CD1c-positive myeloid dendritic cell (primary cell): ENCODE measurements around the gene GPR55.

Experiments used
- DNase-seq: peaks from one replicate; pipeline ENCODE4 v3.0.0-alpha.2; 2016; ENCODE audit errors: extremely low spot score

GPR55 gene

GRCh38 chr2:230934231-230935129 is 9.4 kb upstream of the GPR55 start:
- no peak for DNase-seq

- no peak for DNase-seq
Observed at GRCh38 chr2:230933521-230934180, 8.6 kb upstream of the GPR55 start.

GRCh38 chr2:230932556-230933511 is 7.8 kb upstream of the GPR55 start:
- DNase-seq: peak; percentile 31

GRCh38 chr2:230931556-230932231 is 6.7 kb upstream of the GPR55 start:
- no peak for DNase-seq

- no peak for DNase-seq
Observed at GRCh38 chr2:230930928-230931555, 6.0 kb upstream of the GPR55 start.

- no peak for DNase-seq
Observed at GRCh38 chr2:230930149-230930780, 5.2 kb upstream of the GPR55 start.

GRCh38 chr2:230929381-230930148 is 4.5 kb upstream of the GPR55 start:
- no peak for DNase-seq

- no peak for DNase-seq
Observed at GRCh38 chr2:230928701-230929380, 3.8 kb upstream of the GPR55 start.

GRCh38 chr2:230927711-230928341 is 2.8 kb upstream of the GPR55 start:
- DNase-seq: no peak

GRCh38 chr2:230925879-230926765 is 1.1 kb upstream of the GPR55 start:
- no peak for DNase-seq

GRCh38 chr2:230925443-230925878 is 419 bp upstream of the GPR55 start:
- DNase-seq: peak; percentile 42

DNA sequence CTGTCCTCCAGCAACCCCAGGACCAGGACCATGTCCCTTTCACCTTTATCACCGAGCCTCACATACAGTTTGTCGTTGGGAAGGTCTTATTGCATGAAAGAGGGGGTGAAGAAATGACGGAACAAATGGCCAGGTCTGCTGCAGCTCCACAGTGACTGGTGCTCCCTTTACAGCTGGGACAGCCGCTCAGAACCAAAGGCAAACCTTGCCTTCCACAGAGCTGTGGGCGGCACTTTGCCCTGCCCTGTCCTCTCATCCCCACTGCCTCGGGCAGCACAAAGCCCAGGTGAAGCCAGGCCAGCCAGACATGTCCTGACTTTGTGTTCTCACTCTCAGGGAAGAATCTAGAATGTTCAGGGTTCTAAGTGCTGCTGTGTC is 961 bp downstream of the GPR55 start:
- DNase-seq: no peak

DNA sequence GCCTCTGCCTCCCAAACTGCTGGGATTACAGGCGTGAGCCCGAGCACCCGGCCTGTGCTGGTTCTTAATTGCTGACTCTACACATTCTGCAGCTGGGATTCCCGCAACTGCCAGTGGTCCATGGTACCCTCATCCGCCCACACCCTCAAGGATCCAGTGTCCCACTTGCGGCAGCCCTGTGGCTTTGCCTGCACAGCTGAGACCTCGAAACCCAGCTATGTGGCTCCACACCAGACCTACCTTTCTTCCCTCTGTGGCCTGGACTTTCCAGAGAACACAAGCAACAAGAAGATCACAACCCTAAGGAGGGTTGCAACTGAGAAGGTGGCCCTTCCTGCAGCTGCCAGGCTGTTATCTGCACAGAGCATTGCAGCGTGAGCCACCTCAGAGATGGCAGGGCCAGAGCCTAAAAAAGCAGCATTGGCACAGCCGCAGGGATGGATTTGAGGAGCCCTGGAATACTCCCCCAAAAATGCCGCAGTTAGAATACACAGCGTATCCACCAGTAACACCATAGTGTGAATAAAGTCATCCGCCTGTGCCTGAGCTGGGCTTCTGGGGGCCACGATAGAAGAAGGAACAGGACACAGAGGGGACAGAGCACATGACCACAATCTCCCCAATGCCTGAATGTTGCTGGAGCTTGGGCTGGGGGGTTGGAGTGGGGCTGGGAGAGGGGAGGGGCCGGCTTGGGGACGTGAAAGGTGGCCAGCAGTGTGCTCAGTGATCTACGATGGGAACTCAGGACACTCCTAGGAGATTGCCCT is 1.9 kb downstream of the GPR55 start:
- DNase-seq: no peak

- no peak for DNase-seq
Observed at GRCh38 chr2:230921806-230922595, 3.0 kb downstream of the GPR55 start.

DNA sequence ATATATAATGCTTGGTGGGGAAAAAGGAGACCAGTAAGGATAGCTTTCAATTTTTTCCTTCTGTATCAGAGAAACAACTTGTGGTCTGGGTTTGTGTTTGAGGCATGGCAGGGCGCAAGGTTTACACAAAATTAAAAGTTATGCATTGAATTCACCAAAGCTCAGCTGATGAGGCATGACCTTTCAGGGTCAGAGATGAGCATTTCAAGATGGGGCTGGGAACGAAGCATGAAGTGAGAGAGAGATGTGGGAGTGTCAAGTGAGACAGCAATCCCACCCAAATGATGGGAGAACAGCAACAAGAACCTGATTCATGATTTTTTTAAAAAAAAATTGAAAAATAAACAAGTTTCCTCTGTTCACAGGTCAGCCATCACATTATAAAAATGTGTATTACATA is 4.9 kb downstream of the GPR55 start:
- DNase-seq: no peak

- DNase-seq: no peak
Observed at GRCh38 chr2:230919681-230920080, 5.4 kb downstream of the GPR55 start.
